HL-60 (cell line): ENCODE data around the gene RFXANK.

Experiments used
- CTCF ChIP-seq: IDR thresholded peaks from one replicate; pipeline ENCODE4 v1.5.1; 2011; ENCODE audit warnings: low read length, control low read depth, inconsistent platforms; ENCODE audit not compliant: insufficient read depth
- REST ChIP-seq: IDR thresholded peaks from 2 replicates; pipeline ENCODE4 v1.6.1; 2012; ENCODE audit warnings: low read depth; ENCODE audit not compliant: insufficient replicate concordance

GRCh38 chr19:19202707-19203011 lies 10.6 kb downstream of the RFXANK start:
- TF ChIP-seq CTCF: no peak
- TF ChIP-seq REST: no peak
